ENCODE measurements around the gene MAGI1. TPM values are rescaled to one million over a fixed set of nuclear protein-coding genes. Genes with fewer than 3 reads are reported as not detected.

Gene MAGI1
- total and polyA plus RNA-seq, 10 donors, result 3.5 to 104 (median 62.3) TPM

DNA sequence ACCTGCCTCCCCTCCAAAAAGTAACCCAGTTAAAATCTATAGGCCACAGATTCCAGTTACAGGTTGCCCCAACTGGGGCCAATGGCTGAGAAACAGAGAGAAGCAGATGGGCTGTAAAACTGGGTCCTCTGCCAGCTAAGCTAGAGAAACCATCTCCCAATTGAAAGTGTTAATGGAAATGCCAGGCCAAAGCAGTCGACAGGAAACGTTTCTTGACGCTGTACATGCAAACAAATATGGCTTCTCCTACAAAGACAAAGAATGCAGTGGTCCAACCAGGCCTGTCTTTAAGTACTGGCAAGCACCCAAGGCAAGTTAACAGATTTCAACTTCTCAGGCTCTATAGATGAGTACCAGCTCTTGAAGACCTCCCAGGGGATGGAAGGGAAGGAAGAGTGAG, 71.3 kb downstream of the MAGI1 start:
- no peak for TF ChIP-seq POLR2AphosphoS5 (IDR thresholded peaks at IDR 0.05)
- no peak for TF ChIP-seq CTCF (IDR thresholded peaks at IDR 0.05 in 8 of 11, conservative IDR thresholded peaks at IDR 0.05 in 3 of 11)
- TF ChIP-seq POLR2A (IDR thresholded peaks at IDR 0.05), result no peak
- Histone ChIP-seq H3K9me3 (no peaks in the 10 kb centered on the region), H3K27me3 (replicated peaks in 1 of 7) (no peaks in the 10 kb centered on the region), H3K36me3 (no peaks in the 10 kb centered on the region), H3K4me1 (peaks cover 0 to 25% (median 5%) of the 10 kb centered on the region in 6 donors), H3K27ac (no peak overlapping the region), H3K4me3 (no peak overlapping the region)
- 70 to 100% (median 82%) methylated on average over 3 of the region's 3 CpGs for WGBS, 5 donors
- no peak for DNase-seq
- intact Hi-C loops (cut with DNase I; ENCODE audit: low total_unique reads), result no loop called here

GRCh38 chr3:65964838-65965237, 73.9 kb downstream of the MAGI1 start:
- H3K4me3 ChIP-seq, result no peak overlapping the region
- intact Hi-C loops (cut with DNase I; ENCODE audit: low total_unique reads), result no loop called here
- H3K36me3 ChIP-seq, result no peaks in the 10 kb centered on the region
- DNase-seq, result no peak
- WGBS, 5 donors, result 83 to 95% (median 90%) methylated on average over 3 of the region's 3 CpGs
- H3K4me1 ChIP-seq, result peaks cover 0 to 14% (median 5%) of the 10 kb centered on the region in 6 donors
- no peaks in the 10 kb centered on the region for H3K9me3 ChIP-seq
- no peaks in the 10 kb centered on the region for H3K27me3 ChIP-seq (replicated peaks in 1 of 7)
- peak overlapping the region in 2 of 8 donors; percentile 26 to 41 for H3K27ac ChIP-seq
- TF ChIP-seq POLR2AphosphoS5 (IDR thresholded peaks at IDR 0.05), result no peak
- no peak for TF ChIP-seq CTCF (IDR thresholded peaks at IDR 0.05 in 8 of 11, conservative IDR thresholded peaks at IDR 0.05 in 3 of 11)
- no peak for TF ChIP-seq POLR2A (IDR thresholded peaks at IDR 0.05)

- no peaks in the 10 kb centered on the region for H3K9me3 ChIP-seq
- H3K4me1 ChIP-seq, result peaks cover 0 to 14% (median 5%) of the 10 kb centered on the region in 6 donors
- no peak overlapping the region for H3K4me3 ChIP-seq
- no peak for DNase-seq
- peak overlapping the region in 3 of 8 donors; percentile 11 to 41 (median 26) for H3K27ac ChIP-seq
- TF ChIP-seq POLR2AphosphoS5 (IDR thresholded peaks at IDR 0.05) (no peak), POLR2A (IDR thresholded peaks at IDR 0.05) (no peak)
- 67 to 85% (median 72%) methylated on average over 5 of the region's 5 CpGs for WGBS, 5 donors
- intact Hi-C loops (cut with DNase I; ENCODE audit: low total_unique reads), result no loop called here
- H3K27me3 ChIP-seq (replicated peaks in 1 of 7), result no peaks in the 10 kb centered on the region
- H3K36me3 ChIP-seq, result no peaks in the 10 kb centered on the region
Measured at GRCh38 chr3:65963787-65964677, 74.7 kb downstream of the MAGI1 start.

DNA sequence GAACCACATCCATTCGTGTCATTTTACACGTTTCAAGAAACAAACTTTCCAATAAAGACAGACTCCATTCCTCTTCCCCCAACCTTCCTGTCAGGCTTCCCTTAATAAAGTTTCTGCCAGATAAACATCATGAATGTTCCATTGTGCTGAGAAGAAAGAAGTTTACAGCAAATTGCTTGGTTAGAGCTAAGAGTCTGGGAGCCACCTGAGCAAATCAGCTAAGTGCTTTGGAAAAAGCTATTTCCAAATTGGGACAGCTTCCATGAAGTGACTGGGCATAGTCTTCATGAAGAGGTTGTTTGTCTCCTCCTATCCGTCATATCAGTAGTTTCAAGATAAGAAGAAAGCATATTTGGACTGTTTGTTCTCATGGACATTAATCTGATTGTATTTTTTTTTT, 77.0 kb downstream of the MAGI1 start:
- intact Hi-C loops (cut with DNase I; ENCODE audit: low total_unique reads), result no loop called here
- DNase-seq, result no peak
- Histone ChIP-seq H3K4me3 (no peak overlapping the region), H3K27ac (peak overlapping the region in 7 of 8 donors; percentile 16 to 59 (median 39)), H3K36me3 (no peaks in the 10 kb centered on the region), H3K27me3 (replicated peaks in 1 of 7) (no peaks in the 10 kb centered on the region), H3K4me1 (peaks cover 0 to 14% (median 5%) of the 10 kb centered on the region in 6 donors), H3K9me3 (no peaks in the 10 kb centered on the region)
- TF ChIP-seq POLR2AphosphoS5 (IDR thresholded peaks at IDR 0.05) (no peak), POLR2A (IDR thresholded peaks at IDR 0.05) (no peak), CTCF (IDR thresholded peaks at IDR 0.05 in 8 of 11, conservative IDR thresholded peaks at IDR 0.05 in 3 of 11) (no peak)
- WGBS, 5 donors, result 35 to 44% (median 40%) methylated on average over 3 of the region's 3 CpGs
